Measurements from ENCODE around the gene ERP29.
"Not testable (repeated sequence)": the region's sequence is repeated elsewhere in the genome, so short reads cannot be mapped to it uniquely, and the experiment has no call there.

The ERP29 gene

DNA sequence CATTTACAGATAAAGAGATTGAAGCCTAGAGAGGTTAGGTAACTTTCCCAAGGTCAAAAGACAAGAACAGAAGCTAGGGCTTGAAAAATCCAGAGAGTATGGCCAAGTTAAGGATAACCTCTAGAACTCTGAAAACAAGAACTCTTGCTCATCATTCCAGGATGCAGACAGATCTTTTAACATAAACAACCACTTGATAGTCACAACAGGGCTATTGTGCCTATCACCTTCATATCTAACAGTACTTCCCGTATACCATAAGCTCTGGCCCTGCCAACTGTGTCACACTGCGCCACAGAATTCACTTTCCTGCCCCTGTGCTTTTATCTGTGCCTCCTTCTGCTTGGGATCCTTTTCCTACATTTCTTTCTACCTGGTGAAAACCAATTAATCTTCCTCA is 18.2 kb downstream of the ERP29 start:
- H3K9me2 ChIP-seq (replicated peaks; ENCODE audit: low read depth, low read length): no peaks in the 10 kb centered on the region
- no peak overlapping the region for H3K4me2 ChIP-seq (ENCODE audit: low read depth, low read length, poor library complexity, severe bottlenecking)
- no peaks in the 10 kb centered on the region for H3K27me3 ChIP-seq (ENCODE audit: insufficient read depth, low read length, poor library complexity, severe bottlenecking)
- H2AFZ ChIP-seq (ENCODE audit: low read length): no peak overlapping the region
- no peaks in the 10 kb centered on the region for H4K20me1 ChIP-seq (ENCODE audit: insufficient read depth, low read length, poor library complexity, severe bottlenecking)
- H3K4me3 ChIP-seq (ENCODE audit: low read length, poor library complexity, severe bottlenecking): no peak overlapping the region
- H3F3A ChIP-seq (ENCODE audit: low read depth): no peaks in the 10 kb centered on the region
- no peaks in the 10 kb centered on the region for H3K9me3 ChIP-seq (ENCODE audit: insufficient read depth, low read depth, low read length)
- TF ChIP-seq, protein P1, sequence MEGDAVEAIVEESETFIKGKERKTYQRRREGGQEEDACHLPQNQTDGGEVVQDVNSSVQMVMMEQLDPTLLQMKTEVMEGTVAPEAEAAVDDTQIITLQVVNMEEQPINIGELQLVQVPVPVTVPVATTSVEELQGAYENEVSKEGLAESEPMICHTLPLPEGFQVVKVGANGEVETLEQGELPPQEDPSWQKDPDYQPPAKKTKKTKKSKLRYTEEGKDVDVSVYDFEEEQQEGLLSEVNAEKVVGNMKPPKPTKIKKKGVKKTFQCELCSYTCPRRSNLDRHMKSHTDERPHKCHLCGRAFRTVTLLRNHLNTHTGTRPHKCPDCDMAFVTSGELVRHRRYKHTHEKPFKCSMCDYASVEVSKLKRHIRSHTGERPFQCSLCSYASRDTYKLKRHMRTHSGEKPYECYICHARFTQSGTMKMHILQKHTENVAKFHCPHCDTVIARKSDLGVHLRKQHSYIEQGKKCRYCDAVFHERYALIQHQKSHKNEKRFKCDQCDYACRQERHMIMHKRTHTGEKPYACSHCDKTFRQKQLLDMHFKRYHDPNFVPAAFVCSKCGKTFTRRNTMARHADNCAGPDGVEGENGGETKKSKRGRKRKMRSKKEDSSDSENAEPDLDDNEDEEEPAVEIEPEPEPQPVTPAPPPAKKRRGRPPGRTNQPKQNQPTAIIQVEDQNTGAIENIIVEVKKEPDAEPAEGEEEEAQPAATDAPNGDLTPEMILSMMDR (conservative IDR thresholded peaks at IDR 0.05; ENCODE audit: low read length): no peak
- no peak for TF ChIP-seq EZH2phosphoT487 (IDR thresholded peaks at IDR 0.05; ENCODE audit: borderline replicate concordance)
- no peaks in the 10 kb centered on the region for H3K79me2 ChIP-seq (ENCODE audit: insufficient read depth, low read length)
- peaks cover 66% of the 10 kb centered on the region; the same call in 1 of the 2 replicates for H3K36me3 ChIP-seq (ENCODE audit: insufficient read depth, low read length)
- no peak overlapping the region for H3K9ac ChIP-seq (ENCODE audit: low read depth, low read length, poor library complexity, severe bottlenecking)
- H3K4me1 ChIP-seq (ENCODE audit: insufficient read depth, low read length, poor library complexity, severe bottlenecking): no peaks in the 10 kb centered on the region

DNA sequence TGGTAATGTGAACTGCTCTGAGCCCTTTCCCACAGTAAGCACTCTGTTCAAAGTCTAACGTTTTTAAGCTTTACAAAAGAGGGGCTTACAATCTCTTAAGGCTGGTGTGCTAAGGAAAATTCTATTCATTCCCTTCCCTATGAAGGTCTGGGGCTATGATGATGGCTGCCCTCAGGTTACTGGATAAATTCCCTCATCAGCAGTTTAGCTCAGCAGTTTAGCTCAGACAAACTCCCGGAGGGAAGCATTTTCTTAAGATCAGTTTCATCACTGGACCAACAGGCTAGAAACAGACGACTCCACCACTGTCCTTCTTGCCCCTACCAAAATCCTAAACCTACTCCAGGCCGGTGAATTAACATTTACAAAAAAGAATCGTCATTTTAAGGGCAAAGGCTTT is 19.1 kb downstream of the ERP29 start:
- H3K9ac ChIP-seq (ENCODE audit: low read depth, low read length, poor library complexity, severe bottlenecking): no peak overlapping the region

DNA sequence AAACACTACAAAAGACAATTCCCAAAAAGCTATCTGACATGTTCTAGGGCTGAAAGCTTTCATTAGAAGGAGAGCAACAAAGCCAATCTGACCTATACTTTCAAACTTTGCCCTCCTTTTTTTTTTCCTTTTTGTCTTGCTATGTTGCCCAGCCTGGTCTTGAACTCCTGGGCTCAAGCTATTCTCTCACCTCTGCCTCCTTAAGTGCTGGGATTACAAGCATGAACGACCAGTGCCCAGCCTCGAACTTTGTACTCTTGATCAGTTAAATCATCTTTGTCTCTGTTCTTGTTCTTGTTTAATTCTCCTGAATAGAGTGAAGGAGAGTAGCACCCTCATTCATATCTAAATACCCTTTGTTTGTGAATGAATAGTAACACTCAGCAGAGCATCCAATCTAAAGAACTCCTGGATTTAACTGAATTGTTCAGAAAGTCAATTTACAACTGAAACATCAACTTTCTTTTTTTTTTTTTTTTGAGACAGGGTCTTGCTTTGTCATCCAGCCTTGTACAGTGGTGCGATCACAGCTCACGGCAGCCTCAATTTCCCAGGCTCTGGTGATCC is 22.1 kb downstream of the ERP29 start:
- Histone ChIP-seq H2AFZ (ENCODE audit: low read length) (no peak overlapping the region), H3F3A (ENCODE audit: low read depth) (no peaks in the 10 kb centered on the region), H4K20me1 (ENCODE audit: insufficient read depth, low read length, poor library complexity, severe bottlenecking) (no peaks in the 10 kb centered on the region), H3K4me2 (ENCODE audit: low read depth, low read length, poor library complexity, severe bottlenecking) (no peak overlapping the region), H3K36me3 (ENCODE audit: insufficient read depth, low read length) (peaks cover 79% of the 10 kb centered on the region; the same call in 1 of the 2 replicates), H3K27me3 (ENCODE audit: insufficient read depth, low read length, poor library complexity, severe bottlenecking) (no peaks in the 10 kb centered on the region), H3K9me3 (ENCODE audit: insufficient read depth, low read depth, low read length) (no peaks in the 10 kb centered on the region), H3K4me3 (ENCODE audit: low read length, poor library complexity, severe bottlenecking) (no peak overlapping the region), H3K9ac (ENCODE audit: low read depth, low read length, poor library complexity, severe bottlenecking) (no peak overlapping the region), H3K9me2 (replicated peaks; ENCODE audit: low read depth, low read length) (no peaks in the 10 kb centered on the region), H3K4me1 (ENCODE audit: insufficient read depth, low read length, poor library complexity, severe bottlenecking) (no peaks in the 10 kb centered on the region), H3K79me2 (ENCODE audit: insufficient read depth, low read length) (no peaks in the 10 kb centered on the region)
- TF ChIP-seq EZH2phosphoT487 (IDR thresholded peaks at IDR 0.05; ENCODE audit: borderline replicate concordance): no peak
- TF ChIP-seq, protein P1 (conservative IDR thresholded peaks at IDR 0.05; ENCODE audit: low read length): no peak

More for the DNA sequence above, 19.1 kb downstream of the ERP29 start:
- peaks cover 71% of the 10 kb centered on the region; the same call in 1 of the 2 replicates for H3K36me3 ChIP-seq (ENCODE audit: insufficient read depth, low read length)
- H3K9me3 ChIP-seq (ENCODE audit: insufficient read depth, low read depth, low read length): no peaks in the 10 kb centered on the region
- H3K27me3 ChIP-seq (ENCODE audit: insufficient read depth, low read length, poor library complexity, severe bottlenecking): no peaks in the 10 kb centered on the region
- H2AFZ ChIP-seq (ENCODE audit: low read length): no peak overlapping the region
- H3K4me1 ChIP-seq (ENCODE audit: insufficient read depth, low read length, poor library complexity, severe bottlenecking): no peaks in the 10 kb centered on the region
- no peak overlapping the region for H3K4me2 ChIP-seq (ENCODE audit: low read depth, low read length, poor library complexity, severe bottlenecking)
- no peaks in the 10 kb centered on the region for H4K20me1 ChIP-seq (ENCODE audit: insufficient read depth, low read length, poor library complexity, severe bottlenecking)
- H3K9me2 ChIP-seq (replicated peaks; ENCODE audit: low read depth, low read length): no peaks in the 10 kb centered on the region
- H3F3A ChIP-seq (ENCODE audit: low read depth): no peaks in the 10 kb centered on the region
- no peak overlapping the region for H3K4me3 ChIP-seq (ENCODE audit: low read length, poor library complexity, severe bottlenecking)
- H3K79me2 ChIP-seq (ENCODE audit: insufficient read depth, low read length): no peaks in the 10 kb centered on the region
- TF ChIP-seq, protein P1 (conservative IDR thresholded peaks at IDR 0.05; ENCODE audit: low read length): no peak
- TF ChIP-seq EZH2phosphoT487 (IDR thresholded peaks at IDR 0.05; ENCODE audit: borderline replicate concordance): no peak

DNA sequence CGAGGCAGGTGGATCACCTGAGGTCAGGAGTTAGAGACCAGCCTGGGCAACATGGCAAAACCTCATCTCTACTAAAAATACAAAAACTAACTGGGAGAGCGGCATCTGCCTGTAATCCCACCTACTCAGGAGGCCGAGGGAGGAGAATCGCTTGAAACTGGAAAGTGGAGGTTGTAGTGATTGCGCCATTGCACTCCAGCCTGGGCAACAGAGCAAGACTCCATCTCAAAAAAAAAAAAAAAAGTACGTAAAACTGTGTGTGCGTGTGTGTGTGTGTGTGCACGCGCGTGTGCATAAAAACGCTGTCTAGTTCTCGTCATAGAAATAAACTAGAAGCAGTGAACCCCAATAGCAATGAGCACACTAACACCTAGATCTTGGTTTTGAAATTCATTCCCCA is 23.4 kb downstream of the ERP29 start:
- H3K9me3 ChIP-seq (ENCODE audit: insufficient read depth, low read depth, low read length); H3K27me3 ChIP-seq (ENCODE audit: insufficient read depth, low read length, poor library complexity, severe bottlenecking); H3K4me1 ChIP-seq (ENCODE audit: insufficient read depth, low read length, poor library complexity, severe bottlenecking); H2AFZ ChIP-seq (ENCODE audit: low read length); H4K20me1 ChIP-seq (ENCODE audit: insufficient read depth, low read length, poor library complexity, severe bottlenecking); H3F3A ChIP-seq (ENCODE audit: low read depth); H3K4me3 ChIP-seq (ENCODE audit: low read length, poor library complexity, severe bottlenecking); H3K9ac ChIP-seq (ENCODE audit: low read depth, low read length, poor library complexity, severe bottlenecking); H3K9me2 ChIP-seq (replicated peaks; ENCODE audit: low read depth, low read length); H3K79me2 ChIP-seq (ENCODE audit: insufficient read depth, low read length); H3K4me2 ChIP-seq (ENCODE audit: low read depth, low read length, poor library complexity, severe bottlenecking): not testable (repeated sequence)
- peaks cover 77% of the 10 kb centered on the region; the same call in 1 of the 2 replicates for H3K36me3 ChIP-seq (ENCODE audit: insufficient read depth, low read length)
